SK-N-SH (cell line): ENCODE measurements around the gene SPRYD4. TPM values are rescaled to one million over a fixed set of nuclear protein-coding genes. Genes with fewer than 3 reads are reported as not detected.

Source experiments
- CTCF ChIA-PET: fragments of 300-600, 350-600 bp; formaldehyde crosslinking; extraction: SDS; loops from one replicate; lab custom pipeline; 2021; lab: Yijun Ruan, JAX
- POLR2A ChIA-PET: fragments of 350-600 bp; sonication (Branson Sonifier 250); formaldehyde crosslinking; extraction: SDS; loops from one replicate; lab custom pipeline; 2020; ENCODE audit warnings: antibody characterized with exemption, inconsistent platforms; lab: Yijun Ruan, JAX
- DNase-seq: peaks from one replicate; pipeline ENCODE4 v3.0.0; 2012
- H2AFZ ChIP-seq: fragments of 200-600 bp; sonication (generic); 2 replicates; pipeline ENCODE4 v1.8.1; 2016; ENCODE audit warnings: antibody characterized with exemption, mild to moderate bottlenecking, low read depth
- H3F3A ChIP-seq: fragments of 200-600 bp; sonication (generic); replicated peaks from 2 replicates; pipeline ENCODE3; 2016; ENCODE audit warnings: antibody characterized with exemption, mild to moderate bottlenecking; ENCODE audit not compliant: insufficient read depth
- H3K27ac ChIP-seq, 2 experiments: fragments of 200-500 bp in 1 of 2; fragments of 200-600 bp in 1 of 2; sonication (Bioruptor generic) in 1 of 2; sonication (generic), shearing (Covaris generic) in 1 of 2; 2 replicates each; pipeline versions ENCODE4 v1.5.1 to v1.6.1; 2014 to 2016; ENCODE audit warnings: low read depth in 2 of 2, inconsistent platforms in 1 of 2, low read length in 1 of 2, mild to moderate bottlenecking in 1 of 2, mixed read lengths in 1 of 2
- H3K27me3 ChIP-seq: fragments of 200-600 bp; sonication (generic), shearing (Covaris generic); 2 replicates; pipeline ENCODE4 v1.6.1; 2016; ENCODE audit warnings: mixed run types; ENCODE audit not compliant: insufficient read depth
- H3K36me3 ChIP-seq, 2 experiments: fragments of 200-500 bp in 1 of 2; fragments of 200-600 bp in 1 of 2; sonication (Bioruptor generic) in 1 of 2; sonication (generic) in 1 of 2; replicated peaks in 1 of 2; 2 replicates each; pipeline versions ENCODE3 to v1.5.1; 2014 to 2016; ENCODE audit warnings: low read length in 1 of 2, mild to moderate bottlenecking in 1 of 2; ENCODE audit not compliant: insufficient read depth in 2 of 2, control insufficient read depth in 1 of 2
- H3K4me1 ChIP-seq, 2 experiments: fragments of 200-500 bp in 1 of 2; fragments of 200-600 bp in 1 of 2; sonication (Bioruptor generic) in 1 of 2; sonication (generic), shearing (Covaris generic) in 1 of 2; 2 replicates each; pipeline versions ENCODE4 v1.5.1 to v1.6.1; 2014 to 2016; ENCODE audit warnings: low read depth in 1 of 2, low read length in 1 of 2, mixed run types in 1 of 2; ENCODE audit not compliant: insufficient read depth in 2 of 2, control insufficient read depth in 1 of 2
- H3K4me2 ChIP-seq: fragments of 200-600 bp; sonication (generic), shearing (Covaris generic); 2 replicates; pipeline ENCODE4 v1.6.1; 2017; ENCODE audit warnings: mixed run types
- H3K4me3 ChIP-seq, 2 experiments: fragments of 200-500 bp in 1 of 2; fragments of 200-600 bp in 1 of 2; sonication (Bioruptor generic) in 1 of 2; sonication (generic), shearing (Covaris generic) in 1 of 2; 2 replicates each; pipeline versions ENCODE4 v1.5.1 to v1.8.1; 2014 to 2016; ENCODE audit warnings: low read depth in 2 of 2, inconsistent platforms in 1 of 2, low read length in 1 of 2, mild to moderate bottlenecking in 1 of 2, mixed read lengths in 1 of 2, moderate library complexity in 1 of 2
- H3K79me2 ChIP-seq: fragments of 200-600 bp; sonication (generic); 2 replicates; pipeline ENCODE4 v1.8.1; 2017; ENCODE audit warnings: mild to moderate bottlenecking; ENCODE audit not compliant: insufficient read depth
- H3K9ac ChIP-seq: fragments of 200-600 bp; sonication (generic); 2 replicates; pipeline ENCODE4 v1.6.1; 2017; ENCODE audit warnings: mixed run types
- H3K9me2 ChIP-seq: fragments of 200-600 bp; sonication (generic); 2 replicates; pipeline ENCODE4 v1.6.1; 2017; ENCODE audit warnings: mixed run types
- H3K9me3 ChIP-seq: fragments of 200-600 bp; sonication (generic); 2 replicates; pipeline ENCODE4 v1.6.1; 2017; ENCODE audit warnings: mixed run types, mild to moderate bottlenecking, moderate library complexity
- H4K20me1 ChIP-seq: fragments of 200-600 bp; sonication (generic); 2 replicates; pipeline ENCODE4 v1.6.1; 2017; ENCODE audit warnings: mild to moderate bottlenecking, mixed run types; ENCODE audit not compliant: insufficient read depth
- CHD2 ChIP-seq: fragments of 150-350 bp; IDR thresholded peaks from 2 replicates; pipeline ENCODE4 v1.6.1; 2018; ENCODE audit warnings: low read length; ENCODE audit not compliant: partially characterized antibody
- EP300 ChIP-seq, 2 experiments: IDR thresholded peaks; 2 replicates each; pipeline versions ENCODE4 v1.4.0 to v1.6.1; 2012; ENCODE audit warnings: borderline replicate concordance in 1 of 2, low read depth in 1 of 2, low read length in 1 of 2
- EZH2phosphoT487 ChIP-seq: fragments of 200-600 bp; sonication (generic); IDR thresholded peaks from 2 replicates; pipeline ENCODE4 v1.6.1; 2017; ENCODE audit warnings: low read depth, mixed run types, mild to moderate bottlenecking, antibody characterized with exemption, moderate library complexity, borderline replicate concordance
- FOSL2 ChIP-seq: IDR thresholded peaks from 2 replicates; pipeline ENCODE4 v1.4.0; 2012; ENCODE audit warnings: low read depth, mild to moderate bottlenecking, moderate library complexity, borderline replicate concordance
- FOXJ3 ChIP-seq: sonication (generic); formaldehyde crosslinking; IDR thresholded peaks from 2 replicates; pipeline ENCODE4 v1.5.1; 2020; ENCODE audit warnings: mild to moderate bottlenecking, missing genetic modification reagents
- GABPA ChIP-seq: IDR thresholded peaks from 2 replicates; pipeline ENCODE4 v1.4.0; 2012; ENCODE audit warnings: low read depth, mild to moderate bottlenecking
- GATA2 ChIP-seq: sonication (generic); formaldehyde crosslinking; IDR thresholded peaks from 2 replicates; pipeline ENCODE4 v1.5.0; 2020; ENCODE audit warnings: mild to moderate bottlenecking, missing genetic modification reagents
- IRF3 ChIP-seq: fragments of 150-350 bp; IDR thresholded peaks from 2 replicates; pipeline ENCODE4 v1.6.1; 2016; ENCODE audit warnings: mild to moderate bottlenecking, low read depth, low read length
- JUND ChIP-seq: IDR thresholded peaks from 2 replicates; pipeline ENCODE4 v1.4.0; 2012
- MAX ChIP-seq: IDR thresholded peaks from 2 replicates; pipeline ENCODE4 v1.4.0; 2012; ENCODE audit warnings: low read depth
- MEF2A ChIP-seq: IDR thresholded peaks from 2 replicates; pipeline ENCODE4 v1.4.0; 2012; ENCODE audit warnings: low read depth, borderline replicate concordance
- MXI1 ChIP-seq: IDR thresholded peaks from 2 replicates; pipeline ENCODE4 v1.6.1; 2012; ENCODE audit warnings: mild to moderate bottlenecking, low read depth, low read length, improper control_type of control experiment
- NRF1 ChIP-seq: IDR thresholded peaks from 2 replicates; pipeline ENCODE4 v1.6.1; 2012; ENCODE audit warnings: low read depth, mild to moderate bottlenecking, low read length
- POLR2AphosphoS5 ChIP-seq: IDR thresholded peaks from 2 replicates; pipeline ENCODE4 v1.6.1; 2012; ENCODE audit warnings: low read depth, low read length
- RAD21 ChIP-seq: IDR thresholded peaks from 2 replicates; pipeline ENCODE4 v1.6.1; 2012; ENCODE audit warnings: mild to moderate bottlenecking, low read length
- RCOR1 ChIP-seq: fragments of 150-350 bp; IDR thresholded peaks from 2 replicates; pipeline ENCODE4 v1.6.1; 2017; ENCODE audit warnings: antibody characterized with exemption, low read length
- REST ChIP-seq: IDR thresholded peaks from 2 replicates; pipeline ENCODE4 v1.6.1; 2012; ENCODE audit warnings: mild to moderate bottlenecking, low read depth, low read length, moderate library complexity
- RFX5 ChIP-seq: IDR thresholded peaks from 2 replicates; pipeline ENCODE4 v1.6.1; 2012; ENCODE audit warnings: mild to moderate bottlenecking, improper control_type of control experiment, low read length
- SIN3A ChIP-seq: IDR thresholded peaks from 2 replicates; pipeline ENCODE4 v1.6.1; 2012; ENCODE audit warnings: low read depth, mild to moderate bottlenecking, low read length, moderate library complexity, borderline replicate concordance
- SMC3 ChIP-seq: IDR thresholded peaks from 2 replicates; pipeline ENCODE4 v1.6.1; 2012; ENCODE audit warnings: low read depth, low read length, improper control_type of control experiment
- TAF1 ChIP-seq: IDR thresholded peaks from 2 replicates; pipeline ENCODE4 v1.6.1; 2012; ENCODE audit warnings: low read depth, mild to moderate bottlenecking, low read length, moderate library complexity, borderline replicate concordance
- TCF12 ChIP-seq: IDR thresholded peaks from 2 replicates; pipeline ENCODE4 v1.4.0; 2012
- TEAD4 ChIP-seq: IDR thresholded peaks from 2 replicates; pipeline ENCODE4 v1.4.0; 2012; ENCODE audit warnings: mild to moderate bottlenecking, borderline replicate concordance; ENCODE audit not compliant: insufficient read depth
- YY1 ChIP-seq: IDR thresholded peaks from 2 replicates; pipeline ENCODE4 v1.4.0; 2012; ENCODE audit warnings: low read depth, mild to moderate bottlenecking
- WGBS: methylation state at CpG from one replicate; pipeline ENCODE4 v1.1.6; 2017; ENCODE audit warnings: low lambda C conversion rate; 5-methylcytosine and 5-hydroxymethylcytosine counted together
- polyA plus RNA-seq, 3 experiments: library from polyadenylated mRNA; depleted of rRNA; stranded (reverse); fragments of >200 nt; gene quantifications; 2 replicates each; pipeline ENCODE4 v1.2.3, GENCODE V29; 2012

SPRYD4 gene
- polyA plus RNA-seq, 1 of the 3 experiments (the other 2 are of a cell fraction): 2.6 TPM

GRCh38 chr12:56468216-56469006, at the start of gene SPRYD4 (continued):
- TF ChIP-seq FOXJ3 (CRISPR knock-in tag) (no peak), TCF12 (peak; percentile 60; the same call in 1 of the 2 replicates), FOSL2 (peak; percentile 17; the same call in 1 of the 2 replicates), MEF2A (no peak), TAF1 (peak; percentile 96), RFX5 (peak; percentile 55; the same call in 1 of the 2 replicates), RAD21 (no peak), MAX (peak; percentile 100), YY1 (peak; percentile 92), MXI1 (peak; percentile 99), JUND (no peak), TEAD4 (no peak), GATA2 (no peak), CHD2 (peak; percentile 82), GABPA (peak; percentile 38; the same call in 1 of the 2 replicates)

GRCh38 chr12:56420411-56420810, 48.0 kb upstream of the SPRYD4 start:
- no peak for DNase-seq
- WGBS: 96% methylated on average over 6 of the region's 6 CpGs
- no peaks in the 10 kb centered on the region for H3F3A ChIP-seq
- H3K27me3 ChIP-seq: no peaks in the 10 kb centered on the region
- TF ChIP-seq YY1 (no peak), EZH2phosphoT487 (no peak), SIN3A (no peak), GABPA (no peak), CHD2 (no peak), NRF1 (no peak), MAX (no peak), SMC3 (no peak), GATA2 (no peak), RCOR1 (no peak), EP300 (IDR thresholded peaks at IDR 0.05; ENCODE audit: borderline replicate concordance in 1 of 2, low read depth in 1 of 2, low read length in 1 of 2) (no peak), RAD21 (no peak), POLR2AphosphoS5 (no peak), IRF3 (no peak), REST (no peak)
- H3K4me3 ChIP-seq: no peak overlapping the region
- ChIA-PET CTCF (interaction anchor here (0.9 kb wide), 1 partner anchor 44 kb away, joined by 3 read pairs; no protein-coding TSS in a partner anchor), POLR2A (no interaction called here)
- H2AFZ ChIP-seq: no peak overlapping the region
- no peaks in the 10 kb centered on the region for H4K20me1 ChIP-seq
- no peaks in the 10 kb centered on the region for H3K79me2 ChIP-seq
- no peak overlapping the region for H3K4me2 ChIP-seq
- H3K36me3 ChIP-seq: peaks cover 5 to 49% of the 10 kb centered on the region in 2 experiments
- H3K9ac ChIP-seq: no peak overlapping the region
- no peaks in the 10 kb centered on the region for H3K4me1 ChIP-seq
- no peak overlapping the region for H3K27ac ChIP-seq
- H3K9me3 ChIP-seq: no peaks in the 10 kb centered on the region
- no peaks in the 10 kb centered on the region for H3K9me2 ChIP-seq
